ENCODE data around the gene METAP1D.

Gene METAP1D

GRCh38 chr2:172086241-172087206, 86.8 kb downstream of the METAP1D start:
- TF ChIP-seq CEBPB (IDR thresholded peaks at IDR 0.05) (no peak), TEAD4 (IDR thresholded peaks at IDR 0.05) (no peak), FOXM1 (IDR thresholded peaks at IDR 0.05; ENCODE audit: borderline replicate concordance, low read depth) (no peak), ZBTB7A (IDR thresholded peaks at IDR 0.05; ENCODE audit: low read depth) (no peak), RAD21 (IDR thresholded peaks at IDR 0.05; ENCODE audit: low read depth) (no peak), EGR1 (IDR thresholded peaks at IDR 0.05) (no peak), TCF12 (IDR thresholded peaks at IDR 0.05; ENCODE audit: low read depth) (no peak), MAX (IDR thresholded peaks at IDR 0.05) (no peak), REST (IDR thresholded peaks at IDR 0.05; ENCODE audit: low read depth) (no peak), YY1 (IDR thresholded peaks at IDR 0.05; ENCODE audit: low read depth) (no peak), USF1 (IDR thresholded peaks at IDR 0.05) (no peak), TAF1 (IDR thresholded peaks at IDR 0.05; ENCODE audit: low read depth) (no peak)

GRCh38 chr2:172087207-172087779, 87.5 kb downstream of the METAP1D start:
- TF ChIP-seq FOXM1 (IDR thresholded peaks at IDR 0.05; ENCODE audit: borderline replicate concordance, low read depth): no peak
- no peak for TF ChIP-seq MAX (IDR thresholded peaks at IDR 0.05)
- no peak for TF ChIP-seq EGR1 (IDR thresholded peaks at IDR 0.05)
- no peak for TF ChIP-seq USF1 (IDR thresholded peaks at IDR 0.05)
- TF ChIP-seq REST (IDR thresholded peaks at IDR 0.05; ENCODE audit: low read depth): no peak
- no peak for TF ChIP-seq RAD21 (IDR thresholded peaks at IDR 0.05; ENCODE audit: low read depth)
- TF ChIP-seq NFIC (IDR thresholded peaks at IDR 0.05): no peak
- TF ChIP-seq YY1 (IDR thresholded peaks at IDR 0.05; ENCODE audit: low read depth): no peak
- TF ChIP-seq TCF12 (IDR thresholded peaks at IDR 0.05; ENCODE audit: low read depth): no peak
- TF ChIP-seq CEBPB (IDR thresholded peaks at IDR 0.05): no peak
- no peak for TF ChIP-seq EP300 (IDR thresholded peaks at IDR 0.05; ENCODE audit: borderline replicate concordance)
- TF ChIP-seq CREB1 (IDR thresholded peaks at IDR 0.05; ENCODE audit: low read depth): no peak
- no peak for TF ChIP-seq TEAD4 (IDR thresholded peaks at IDR 0.05)
- no peak for TF ChIP-seq ZBTB7A (IDR thresholded peaks at IDR 0.05; ENCODE audit: low read depth)
- no peak for TF ChIP-seq TAF1 (IDR thresholded peaks at IDR 0.05; ENCODE audit: low read depth)

- TF ChIP-seq TEAD4 (IDR thresholded peaks at IDR 0.05) (no peak), CEBPB (IDR thresholded peaks at IDR 0.05) (no peak), TCF12 (IDR thresholded peaks at IDR 0.05; ENCODE audit: low read depth) (no peak), FOXM1 (IDR thresholded peaks at IDR 0.05; ENCODE audit: borderline replicate concordance, low read depth) (no peak), EGR1 (IDR thresholded peaks at IDR 0.05) (no peak), YY1 (IDR thresholded peaks at IDR 0.05; ENCODE audit: low read depth) (no peak), CREB1 (IDR thresholded peaks at IDR 0.05; ENCODE audit: low read depth) (no peak), MAX (IDR thresholded peaks at IDR 0.05) (no peak), REST (IDR thresholded peaks at IDR 0.05; ENCODE audit: low read depth) (no peak), ZBTB7A (IDR thresholded peaks at IDR 0.05; ENCODE audit: low read depth) (no peak), RAD21 (IDR thresholded peaks at IDR 0.05; ENCODE audit: low read depth) (no peak), NFIC (IDR thresholded peaks at IDR 0.05) (no peak), USF1 (IDR thresholded peaks at IDR 0.05) (no peak), EP300 (IDR thresholded peaks at IDR 0.05; ENCODE audit: borderline replicate concordance) (no peak), TAF1 (IDR thresholded peaks at IDR 0.05; ENCODE audit: low read depth) (no peak)
Observed at GRCh38 chr2:172087780-172088244, 88.1 kb downstream of the METAP1D start.
